Naive B cell (primary cell): ENCODE data around the gene KLHDC4. TPM values are rescaled to one million over a fixed set of nuclear protein-coding genes. Genes with fewer than 3 reads are reported as not detected.
"Not testable (repeated sequence)": the region's sequence is repeated elsewhere in the genome, so short reads cannot be mapped to it uniquely, and the experiment has no call there.

Source experiments
- ATAC-seq, 2 donors: fragments of 150-1000 bp; cut with Tn5 transposase; 2 replicates each; pipeline ENCODE4 v1.10.0; 2021; ENCODE audit warnings: low read depth in 2 of 2, mild to moderate bottlenecking in 2 of 2, moderate library complexity in 2 of 2
- DNase-seq: peaks from one replicate; pipeline ENCODE4 v3.0.0; 2022
- H3K27ac Mint-ChIP-seq, 6 donors: one replicate each; pipeline ENCODE4 v1.8.0; 2020 to 2022; ENCODE audit warnings: mild to moderate bottlenecking in 6 of 6, mixed read lengths in 6 of 6, moderate library complexity in 5 of 6, inconsistent platforms in 2 of 6
- H3K27me3 Mint-ChIP-seq, 3 donors: one replicate each; pipeline ENCODE4 v1.8.0; 2021 to 2022; ENCODE audit warnings: mixed read lengths in 3 of 3, mild to moderate bottlenecking in 1 of 3
- H3K36me3 Mint-ChIP-seq, 2 donors: one replicate each; pipeline ENCODE4 v1.8.0; 2020 to 2022; ENCODE audit warnings: mixed read lengths in 2 of 2, inconsistent platforms in 1 of 2, mild to moderate bottlenecking in 1 of 2
- H3K4me1 Mint-ChIP-seq, 3 donors: one replicate each; pipeline ENCODE4 v1.8.0; 2020 to 2022; ENCODE audit warnings: mixed read lengths in 3 of 3, inconsistent platforms in 1 of 3, mild to moderate bottlenecking in 1 of 3, moderate library complexity in 1 of 3
- H3K4me3 Mint-ChIP-seq, 8 donors: one replicate each; pipeline ENCODE4 v1.8.0; 2020 to 2022; ENCODE audit warnings: mild to moderate bottlenecking in 8 of 8, mixed read lengths in 8 of 8, moderate library complexity in 8 of 8, inconsistent platforms in 2 of 8
- H3K9me3 Mint-ChIP-seq, 7 donors: one replicate each; pipeline ENCODE4 v1.8.0; 2020 to 2022; ENCODE audit warnings: mixed read lengths in 7 of 7, mild to moderate bottlenecking in 5 of 7, inconsistent platforms in 2 of 7, moderate library complexity in 1 of 7
- polyA plus RNA-seq, 6 donors: library from polyadenylated mRNA; unstranded; fragments of 300-500 nt; fragmentation: Illumina TruSeq; gene quantifications; one replicate each; pipeline ENCODE4 v1.2.3, GENCODE V29; 2021; ENCODE audit warnings: low read depth in 6 of 6

The KLHDC4 gene
- polyA plus RNA-seq, 6 donors from 2014 or later = 15.9 to 25.5 (median 20.0) TPM

GRCh38 chr16:87778830-87779579 lies 13.2 kb upstream of the KLHDC4 start:
- peak; percentile 88 to 89 for ATAC-seq
- H3K4me3 Mint-ChIP-seq = peak overlapping the region; percentile 52 to 87 (median 68)
- peak; percentile 92 for DNase-seq
- H3K36me3 Mint-ChIP-seq = no peaks in the 10 kb centered on the region
- peaks cover 0 to 18% (median 9%) of the 10 kb centered on the region in 7 donors for H3K9me3 Mint-ChIP-seq
- no peaks in the 10 kb centered on the region for H3K27me3 Mint-ChIP-seq
- peak overlapping the region; percentile 94 to 99 (median 98) for H3K27ac Mint-ChIP-seq
- peaks cover 19 to 45% (median 37%) of the 10 kb centered on the region in 3 donors for H3K4me1 Mint-ChIP-seq

- Mint-ChIP-seq H3K9me3 (peaks cover 0 to 18% (median 9%) of the 10 kb centered on the region in 7 donors), H3K4me3 (no peak overlapping the region), H3K27ac (peak overlapping the region in 3 of 6 donors; percentile 28 to 94 (median 68)), H3K36me3 (no peaks in the 10 kb centered on the region), H3K27me3 (no peaks in the 10 kb centered on the region), H3K4me1 (peaks cover 19 to 45% (median 37%) of the 10 kb centered on the region in 3 donors)
- DNase-seq = no peak
- no peak for ATAC-seq
These were observed 12.7 kb upstream of the KLHDC4 start for GRCh38 chr16:87778476-87778829.

GRCh38 chr16:87773836-87774235 lies 8.1 kb upstream of the KLHDC4 start:
- not testable (repeated sequence) for H3K9me3 Mint-ChIP-seq, H3K36me3 Mint-ChIP-seq, H3K4me3 Mint-ChIP-seq, DNase-seq, H3K27ac Mint-ChIP-seq, ATAC-seq, H3K27me3 Mint-ChIP-seq
- H3K4me1 Mint-ChIP-seq = peaks cover 6 to 16% (median 13%) of the 10 kb centered on the region in 3 donors

GRCh38 chr16:87767456-87767855 lies 1.7 kb upstream of the KLHDC4 start:
- not testable (repeated sequence) for ATAC-seq, H3K36me3 Mint-ChIP-seq, H3K9me3 Mint-ChIP-seq, DNase-seq, H3K27me3 Mint-ChIP-seq
- Mint-ChIP-seq H3K4me1 (peaks cover 14 to 35% (median 22%) of the 10 kb centered on the region in 3 donors), H3K4me3 (peak overlapping the region in 6 of 8 donors; percentile 21 to 100 (median 98)), H3K27ac (peak overlapping the region in 1 of 6 donors; percentile 60)

- Mint-ChIP-seq H3K9me3 (no peaks in the 10 kb centered on the region), H3K27ac (peak overlapping the region in 5 of 6 donors; percentile 96 to 100 (median 98)), H3K36me3 (peaks cover 4 to 7% of the 10 kb centered on the region in 2 donors), H3K27me3 (no peaks in the 10 kb centered on the region), H3K4me3 (peak overlapping the region; percentile 95 to 100 (median 99)), H3K4me1 (peaks cover 19 to 44% (median 26%) of the 10 kb centered on the region in 3 donors)
- no peak for DNase-seq
- ATAC-seq = no peak
These were observed 655 bp upstream of the KLHDC4 start for GRCh38 chr16:87766485-87766797.

- no peaks in the 10 kb centered on the region for H3K9me3 Mint-ChIP-seq
- DNase-seq (no peak), ATAC-seq (peak; percentile 32 to 47)
- H3K4me3 Mint-ChIP-seq = peak overlapping the region; percentile 95 to 100 (median 99)
- H3K27ac Mint-ChIP-seq = peak overlapping the region in 5 of 6 donors; percentile 92 to 100 (median 98)
- H3K36me3 Mint-ChIP-seq = peaks cover 4 to 7% of the 10 kb centered on the region in 2 donors
- H3K27me3 Mint-ChIP-seq = no peaks in the 10 kb centered on the region
- H3K4me1 Mint-ChIP-seq = peaks cover 19 to 54% (median 26%) of the 10 kb centered on the region in 3 donors
These were observed 362 bp downstream of the KLHDC4 start for GRCh38 chr16:87765473-87765775.

- Mint-ChIP-seq H3K27me3 (no peaks in the 10 kb centered on the region), H3K4me1 (peaks cover 19 to 55% (median 26%) of the 10 kb centered on the region in 3 donors), H3K36me3 (peaks cover 5 to 7% of the 10 kb centered on the region in 2 donors), H3K9me3 (no peaks in the 10 kb centered on the region), H3K4me3 (peak overlapping the region; percentile 85 to 100 (median 94)), H3K27ac (peak overlapping the region in 5 of 6 donors; percentile 80 to 98 (median 93))
- DNase-seq = no peak
- ATAC-seq = no peak
These were observed 950 bp downstream of the KLHDC4 start for GRCh38 chr16:87764600-87765472.

GRCh38 chr16:87762620-87763019 lies 3.2 kb downstream of the KLHDC4 start:
- H3K4me3 Mint-ChIP-seq = peak overlapping the region in 3 of 8 donors; percentile 47 to 65 (median 51)
- no peaks in the 10 kb centered on the region for H3K27me3 Mint-ChIP-seq
- H3K27ac Mint-ChIP-seq = peak overlapping the region in 2 of 6 donors; percentile 62 to 81
- H3K9me3 Mint-ChIP-seq = no peaks in the 10 kb centered on the region
- DNase-seq = no peak
- H3K4me1 Mint-ChIP-seq = peaks cover 19 to 55% (median 26%) of the 10 kb centered on the region in 3 donors
- H3K36me3 Mint-ChIP-seq = peaks cover 7 to 8% of the 10 kb centered on the region in 2 donors
- ATAC-seq = no peak

- Mint-ChIP-seq H3K27ac (peak overlapping the region in 1 of 6 donors; percentile 81), H3K27me3 (no peaks in the 10 kb centered on the region), H3K4me1 (peaks cover 19 to 55% (median 26%) of the 10 kb centered on the region in 3 donors), H3K4me3 (peak overlapping the region in 3 of 8 donors; percentile 3 to 65 (median 4)), H3K36me3 (peaks cover 7 to 8% of the 10 kb centered on the region in 2 donors), H3K9me3 (no peaks in the 10 kb centered on the region)
- DNase-seq (no peak), ATAC-seq (no peak)
These were observed 3.7 kb downstream of the KLHDC4 start for GRCh38 chr16:87762071-87762571.

- no peak for ATAC-seq
- Mint-ChIP-seq H3K36me3 (peaks cover 6 to 9% of the 10 kb centered on the region in 2 donors), H3K27ac (no peak overlapping the region), H3K4me1 (peaks cover 19 to 52% (median 26%) of the 10 kb centered on the region in 3 donors), H3K9me3 (no peaks in the 10 kb centered on the region), H3K4me3 (peak overlapping the region in 1 of 8 donors; percentile 41), H3K27me3 (no peaks in the 10 kb centered on the region)
- no peak for DNase-seq
These were observed 4.7 kb downstream of the KLHDC4 start for GRCh38 chr16:87761060-87761459.

- H3K9me3 Mint-ChIP-seq = no peaks in the 10 kb centered on the region
- H3K27me3 Mint-ChIP-seq = no peaks in the 10 kb centered on the region
- no peak overlapping the region for H3K4me3 Mint-ChIP-seq
- peaks cover 14 to 18% of the 10 kb centered on the region in 2 donors for H3K36me3 Mint-ChIP-seq
- no peak for ATAC-seq
- peaks cover 9 to 26% (median 12%) of the 10 kb centered on the region in 3 donors for H3K4me1 Mint-ChIP-seq
- H3K27ac Mint-ChIP-seq = no peak overlapping the region
- DNase-seq = no peak
These were observed 7.9 kb downstream of the KLHDC4 start for GRCh38 chr16:87757841-87758426.

- Mint-ChIP-seq H3K4me3 (no peak overlapping the region), H3K4me1 (peaks cover 0 to 5% (median 0%) of the 10 kb centered on the region in 3 donors), H3K27ac (peak overlapping the region in 1 of 6 donors; percentile 56), H3K36me3 (peaks cover 15 to 20% of the 10 kb centered on the region in 2 donors), H3K9me3 (no peaks in the 10 kb centered on the region), H3K27me3 (no peaks in the 10 kb centered on the region)
- no peak for ATAC-seq
- DNase-seq = no peak
These were observed 11.3 kb downstream of the KLHDC4 start for GRCh38 chr16:87754535-87754934.
